PC-9 (cell line): ENCODE results near the gene SDCBP2. TPM values are rescaled to one million over a fixed set of nuclear protein-coding genes. Genes with fewer than 3 reads are reported as not detected.

Experiments used
- BruUV-seq: library from RNA; stranded (reverse); fragments of 400-500 nt; replicated peaks from 2 replicates; lab custom pipeline; 2021; lab: Mats Ljungman, UMichigan
- CTCF ChIA-PET: fragments of 300-600 bp; sonication (Branson Sonifier 250); formaldehyde crosslinking; loops from one replicate; lab custom pipeline; 2022; ENCODE audit warnings: antibody characterized with exemption; lab: Charles Lee
- POLR2A ChIA-PET: fragments of 300-600 bp; sonication (Branson Sonifier 250); formaldehyde crosslinking; loops from one replicate; lab custom pipeline; 2022; ENCODE audit warnings: antibody characterized with exemption; ENCODE audit not compliant: unreplicated experiment; lab: Charles Lee
- DNase-seq, 2 experiments: peaks; one replicate each; pipeline versions ENCODE4 v3.0.0 to v3.0.0-alpha.2; 2015 to 2022; ENCODE audit warnings: mixed read lengths in 1 of 2
- H2AFZ ChIP-seq: fragments of 200-600 bp; sonication (generic); 2 replicates; pipeline ENCODE4 v1.8.1; 2017; ENCODE audit warnings: antibody characterized with exemption
- H3F3A ChIP-seq: fragments of 200-600 bp; sonication (generic); 2 replicates; pipeline ENCODE4 v1.8.1; 2017; ENCODE audit warnings: antibody characterized with exemption, mild to moderate bottlenecking, low read depth; ENCODE audit not compliant: insufficient read depth
- H3K27ac ChIP-seq: fragments of 200-600 bp; sonication (generic); 2 replicates; pipeline ENCODE4 v1.6.1; 2016; ENCODE audit warnings: mixed run types
- H3K27me3 ChIP-seq: fragments of 200-600 bp; sonication (generic); 2 replicates; pipeline ENCODE4 v1.6.1; 2016; ENCODE audit warnings: low read depth, mixed run types; ENCODE audit not compliant: insufficient read depth
- H3K36me3 ChIP-seq: fragments of 200-600 bp; sonication (generic); 2 replicates; pipeline ENCODE4 v1.6.1; 2016; ENCODE audit warnings: low read depth, mixed run types
- H3K4me1 ChIP-seq: fragments of 200-600 bp; sonication (generic); replicated peaks from 2 replicates; pipeline ENCODE4 v1.6.1; 2016; ENCODE audit warnings: mixed run types; ENCODE audit not compliant: insufficient read depth
- H3K4me2 ChIP-seq: fragments of 200-600 bp; sonication (generic); 2 replicates; pipeline ENCODE4 v1.6.1; 2017; ENCODE audit warnings: mixed run types
- H3K4me3 ChIP-seq: fragments of 200-600 bp; sonication (generic); 2 replicates; pipeline ENCODE4 v1.6.1; 2016; ENCODE audit warnings: mixed run types
- H3K79me2 ChIP-seq: fragments of 200-600 bp; sonication (generic); 2 replicates; pipeline ENCODE4 v1.6.1; 2017; ENCODE audit warnings: low read depth, mixed run types
- H3K9me2 ChIP-seq: fragments of 200-600 bp; sonication (generic); 2 replicates; pipeline ENCODE4 v1.8.1; 2017; ENCODE audit warnings: mild to moderate bottlenecking; ENCODE audit not compliant: insufficient read depth
- H3K9me3 ChIP-seq: fragments of 200-600 bp; sonication (generic); 2 replicates; pipeline ENCODE4 v1.8.1; 2016; ENCODE audit warnings: low read depth; ENCODE audit not compliant: insufficient read depth
- H4K20me1 ChIP-seq: fragments of 200-600 bp; sonication (generic); 2 replicates; pipeline ENCODE4 v1.8.1; 2017; ENCODE audit not compliant: insufficient read depth
- EZH2 ChIP-seq: fragments of 200-600 bp; sonication (generic); IDR thresholded peaks from 2 replicates; pipeline ENCODE4 v1.8.0; 2017; ENCODE audit warnings: antibody characterized with exemption, low read depth
- intact Hi-C: fragments of 100-400 bp; cut with micrococcal nuclease; formaldehyde crosslinking; loops from one replicate; pipeline ENCODE4 v1.10.0; 2022; ENCODE audit not compliant: unreplicated experiment
- total RNA-seq: library from RNA; stranded (reverse); gene quantifications from 2 replicates; pipeline ENCODE4 v1.2.3, GENCODE V29; 2021
- TF ChIP-seq, protein P1 (sequence below): fragments of 200-600 bp; sonication (generic); conservative IDR thresholded peaks from 2 replicates; pipeline ENCODE4 v1.6.1; 2017; ENCODE audit warnings: mixed run types, antibody characterized with exemption, mild to moderate bottlenecking, moderate library complexity

Gene SDCBP2
- total RNA-seq, 1 experiment from 2014 or later = 14.8 TPM

DNA sequence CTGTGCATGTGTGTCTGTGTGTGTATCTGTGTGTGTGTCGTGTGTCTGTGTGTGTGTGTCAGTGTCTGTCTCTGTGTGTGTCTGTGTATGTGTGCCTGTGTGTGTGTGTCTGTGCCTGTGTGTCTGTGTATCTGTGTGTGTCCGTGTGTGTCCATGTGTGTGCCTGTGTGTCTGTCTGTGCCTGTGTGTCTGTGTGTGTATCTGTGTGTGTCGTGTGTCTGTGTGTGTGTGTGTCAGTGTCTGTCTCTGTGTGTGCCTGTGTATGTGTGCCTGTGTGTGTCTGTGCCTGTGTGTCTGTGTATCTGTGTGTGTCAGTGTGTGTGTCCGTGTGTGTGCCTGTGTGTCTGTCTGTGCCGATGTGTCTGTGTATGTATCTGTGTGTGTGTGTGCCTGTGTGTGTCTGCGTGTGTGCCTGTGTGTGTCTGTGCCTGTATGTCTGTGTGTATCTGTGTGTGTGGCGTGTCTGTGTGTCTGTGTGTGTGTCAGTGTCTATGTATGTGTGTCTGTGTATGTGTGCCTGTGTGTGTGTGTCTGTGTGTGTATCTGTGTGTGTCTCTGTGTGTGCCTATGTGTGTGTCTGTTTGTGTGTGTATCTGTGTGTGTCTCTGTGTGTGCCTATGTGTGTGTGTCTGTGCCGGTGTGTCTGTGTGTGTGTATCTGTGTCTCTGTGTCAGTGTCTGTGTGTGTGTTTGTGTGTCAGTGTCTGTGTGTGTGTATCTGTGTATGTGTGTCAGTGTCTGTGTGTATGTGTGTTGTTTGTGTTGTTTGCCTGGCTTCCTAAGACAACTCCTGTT, 51.2 kb downstream of the SDCBP2 start:
- intact Hi-C loops = no loop called here
- H3K36me3 ChIP-seq = no peaks in the 10 kb centered on the region
- TF ChIP-seq, protein P1, sequence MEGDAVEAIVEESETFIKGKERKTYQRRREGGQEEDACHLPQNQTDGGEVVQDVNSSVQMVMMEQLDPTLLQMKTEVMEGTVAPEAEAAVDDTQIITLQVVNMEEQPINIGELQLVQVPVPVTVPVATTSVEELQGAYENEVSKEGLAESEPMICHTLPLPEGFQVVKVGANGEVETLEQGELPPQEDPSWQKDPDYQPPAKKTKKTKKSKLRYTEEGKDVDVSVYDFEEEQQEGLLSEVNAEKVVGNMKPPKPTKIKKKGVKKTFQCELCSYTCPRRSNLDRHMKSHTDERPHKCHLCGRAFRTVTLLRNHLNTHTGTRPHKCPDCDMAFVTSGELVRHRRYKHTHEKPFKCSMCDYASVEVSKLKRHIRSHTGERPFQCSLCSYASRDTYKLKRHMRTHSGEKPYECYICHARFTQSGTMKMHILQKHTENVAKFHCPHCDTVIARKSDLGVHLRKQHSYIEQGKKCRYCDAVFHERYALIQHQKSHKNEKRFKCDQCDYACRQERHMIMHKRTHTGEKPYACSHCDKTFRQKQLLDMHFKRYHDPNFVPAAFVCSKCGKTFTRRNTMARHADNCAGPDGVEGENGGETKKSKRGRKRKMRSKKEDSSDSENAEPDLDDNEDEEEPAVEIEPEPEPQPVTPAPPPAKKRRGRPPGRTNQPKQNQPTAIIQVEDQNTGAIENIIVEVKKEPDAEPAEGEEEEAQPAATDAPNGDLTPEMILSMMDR = no peak
- no peak for TF ChIP-seq EZH2
- no peaks in the 10 kb centered on the region for H3K79me2 ChIP-seq
- no peaks in the 10 kb centered on the region for H3F3A ChIP-seq
- no peak for DNase-seq
- H3K27ac ChIP-seq = no peak overlapping the region
- H4K20me1 ChIP-seq = no peaks in the 10 kb centered on the region
- H3K4me3 ChIP-seq = no peak overlapping the region
- ChIA-PET CTCF (interaction anchor here (0.6 kb wide), 1 partner anchor 205 kb away, joined by 6 read pairs; no protein-coding TSS in a partner anchor), POLR2A (no interaction called here)
- no TSS peak for BruUV-seq
- H3K27me3 ChIP-seq = no peaks in the 10 kb centered on the region
- no peaks in the 10 kb centered on the region for H3K9me2 ChIP-seq
- no peak overlapping the region for H3K4me2 ChIP-seq
- no peaks in the 10 kb centered on the region for H3K4me1 ChIP-seq
- H3K9me3 ChIP-seq = no peaks in the 10 kb centered on the region
- no peak overlapping the region for H2AFZ ChIP-seq

DNA sequence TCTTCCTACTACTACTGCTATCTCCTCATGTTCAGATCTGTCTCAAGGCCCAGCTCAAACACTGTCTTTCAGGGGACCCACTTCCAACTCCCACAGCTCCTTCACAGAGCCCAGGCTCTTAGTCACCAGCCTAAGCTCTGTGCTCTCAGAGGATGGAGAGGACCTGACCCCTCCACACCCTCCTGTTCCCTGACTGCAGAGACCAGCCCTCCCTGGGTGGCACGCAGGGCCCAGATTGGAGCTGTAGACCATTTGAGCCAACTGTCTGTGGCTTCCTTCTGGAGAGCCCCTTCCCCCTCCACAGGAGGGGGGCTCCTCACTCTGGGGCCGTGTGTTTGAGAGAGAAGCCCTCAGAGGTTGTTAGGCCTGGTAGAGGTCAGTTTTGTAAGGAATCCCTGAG, 53.0 kb downstream of the SDCBP2 start:
- no peaks in the 10 kb centered on the region for H3K9me2 ChIP-seq
- no peak overlapping the region for H3K27ac ChIP-seq
- no peak overlapping the region for H2AFZ ChIP-seq
- intact Hi-C loops = no loop called here
- no peak for DNase-seq
- no peaks in the 10 kb centered on the region for H3K79me2 ChIP-seq
- H3K4me2 ChIP-seq = no peak overlapping the region
- H3F3A ChIP-seq = no peaks in the 10 kb centered on the region; the same call in 1 of the 2 replicates
- POLR2A ChIA-PET = interaction anchor here (0.8 kb wide), 1 partner anchor 34 kb away, joined by 6 read pairs; no protein-coding TSS in a partner anchor
- no TSS peak for BruUV-seq
- H3K4me3 ChIP-seq = no peak overlapping the region
- H3K36me3 ChIP-seq = no peaks in the 10 kb centered on the region
- no peak for TF ChIP-seq EZH2
- TF ChIP-seq, protein P1 = no peak
- CTCF ChIA-PET = no interaction called here
- no peaks in the 10 kb centered on the region for H4K20me1 ChIP-seq
- no peaks in the 10 kb centered on the region for H3K27me3 ChIP-seq
- no peaks in the 10 kb centered on the region for H3K4me1 ChIP-seq
- no peaks in the 10 kb centered on the region for H3K9me3 ChIP-seq

- Histone ChIP-seq H3K36me3 (no peaks in the 10 kb centered on the region), H3K27me3 (no peaks in the 10 kb centered on the region), H3K4me3 (no peak overlapping the region), H2AFZ (no peak overlapping the region), H3K4me2 (no peak overlapping the region), H3K27ac (no peak overlapping the region), H3F3A (no peaks in the 10 kb centered on the region; the same call in 1 of the 2 replicates), H3K79me2 (no peaks in the 10 kb centered on the region), H3K9me2 (no peaks in the 10 kb centered on the region), H4K20me1 (no peaks in the 10 kb centered on the region), H3K9me3 (no peaks in the 10 kb centered on the region), H3K4me1 (no peaks in the 10 kb centered on the region)
- TF ChIP-seq, protein P1 = no peak
- no peak for TF ChIP-seq EZH2
- CTCF ChIA-PET = no interaction called here
- DNase-seq = no peak
- no TSS peak for BruUV-seq
- POLR2A ChIA-PET = interaction anchor here (0.5 to 0.8 kb wide), 2 partner anchors 32 to 732 kb away, joined by 4 to 6 read pairs; no protein-coding TSS in a partner anchor
- intact Hi-C loops = no loop called here
Observed at GRCh38 chr20:1274485-1275311, 54.2 kb downstream of the SDCBP2 start.
